Measurements from ENCODE around the gene DCLRE1C. TPM values are rescaled to one million over a fixed set of nuclear protein-coding genes. Genes with fewer than 3 reads are reported as not detected.
"Not testable (repeated sequence)": the region's sequence is repeated elsewhere in the genome, so short reads cannot be mapped to it uniquely, and the experiment has no call there.

The DCLRE1C gene
- total RNA-seq, 1 donor from 2014 or later = 5.4 TPM

- DNase-seq (ENCODE audit: low read depth) = no peak
- no peak overlapping the region for H3K4me3 ChIP-seq (ENCODE audit: low read depth, low read length)
- TF ChIP-seq CTCF (conservative IDR thresholded peaks at IDR 0.05; ENCODE audit: low read depth, low read length) = peak; percentile 31
These were observed 21.9 kb upstream of the DCLRE1C start for GRCh38 chr10:14975672-14976273.

GRCh38 chr10:14974153-14974998 is 20.5 kb upstream of the DCLRE1C start:
- DNase-seq (ENCODE audit: low read depth); H3K4me3 ChIP-seq (ENCODE audit: low read depth, low read length): not testable (repeated sequence)

GRCh38 chr10:14971867-14972448 is 18.1 kb upstream of the DCLRE1C start:
- H3K4me3 ChIP-seq (ENCODE audit: low read depth, low read length) = no peak overlapping the region
- TF ChIP-seq CTCF (conservative IDR thresholded peaks at IDR 0.05; ENCODE audit: low read depth, low read length) = peak; percentile 67
- no peak for DNase-seq (ENCODE audit: low read depth)

GRCh38 chr10:14967897-14968296 is 14.0 kb upstream of the DCLRE1C start:
- no peak for TF ChIP-seq CTCF (conservative IDR thresholded peaks at IDR 0.05; ENCODE audit: low read depth, low read length)
- no peak overlapping the region for H3K4me3 ChIP-seq (ENCODE audit: low read depth, low read length)
- no peak for DNase-seq (ENCODE audit: low read depth)

GRCh38 chr10:14959221-14960057 is 5.5 kb upstream of the DCLRE1C start, which contains the start of gene MEIG1:
Gene MEIG1, plus strand, starts transcription at chr10:14959388. Its CDS starts 7,081 bp downstream, at chr10:14966469.
- no peak for DNase-seq (ENCODE audit: low read depth)
- H3K4me3 ChIP-seq (ENCODE audit: low read depth, low read length) = peak within 1 kb of the TSS; percentile 87
- no peak for TF ChIP-seq CTCF (conservative IDR thresholded peaks at IDR 0.05; ENCODE audit: low read depth, low read length)

GRCh38 chr10:14958872-14959220 is 5.0 kb upstream of the DCLRE1C start:
- H3K4me3 ChIP-seq (ENCODE audit: low read depth, low read length) = peak overlapping the region; percentile 87
- DNase-seq (ENCODE audit: low read depth) = no peak
- no peak for TF ChIP-seq CTCF (conservative IDR thresholded peaks at IDR 0.05; ENCODE audit: low read depth, low read length)

- peak overlapping the region; percentile 73 for H3K4me3 ChIP-seq (ENCODE audit: low read depth, low read length)
- no peak for DNase-seq (ENCODE audit: low read depth)
- no peak for TF ChIP-seq CTCF (conservative IDR thresholded peaks at IDR 0.05; ENCODE audit: low read depth, low read length)
These were observed 1.0 kb upstream of the DCLRE1C start for GRCh38 chr10:14954934-14955333.
